HG02870 (cell line): ENCODE data around the gene OR56A1.

Experiments
- ATAC-seq: cut with Tn5 transposase; IDR thresholded peaks from one replicate; pipeline ENCODE4 v1.9.1; 2021; ENCODE audit warnings: mild to moderate bottlenecking, moderate library complexity; ENCODE audit not compliant: unreplicated experiment

Gene OR56A1

DNA sequence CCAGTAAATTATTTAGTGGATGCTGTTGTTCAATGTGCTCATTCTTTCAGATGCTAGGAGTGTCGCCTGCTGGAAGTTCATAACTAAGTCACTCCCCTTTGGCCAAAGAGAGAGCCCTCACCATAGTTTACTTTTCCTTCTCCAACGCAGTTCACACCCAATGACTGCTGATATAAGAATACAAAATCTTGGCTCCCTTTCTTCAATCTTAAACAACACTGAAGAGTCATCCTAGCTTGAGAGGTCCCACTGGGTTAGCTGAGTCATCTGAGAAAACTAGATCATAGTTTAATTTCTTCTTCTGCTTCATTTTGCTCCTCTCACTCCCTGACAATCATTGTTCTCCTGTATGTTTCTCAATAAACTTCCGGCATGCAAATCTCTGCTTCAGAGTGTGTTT is 38.4 kb downstream of the OR56A1 start:
- no peak for ATAC-seq

DNA sequence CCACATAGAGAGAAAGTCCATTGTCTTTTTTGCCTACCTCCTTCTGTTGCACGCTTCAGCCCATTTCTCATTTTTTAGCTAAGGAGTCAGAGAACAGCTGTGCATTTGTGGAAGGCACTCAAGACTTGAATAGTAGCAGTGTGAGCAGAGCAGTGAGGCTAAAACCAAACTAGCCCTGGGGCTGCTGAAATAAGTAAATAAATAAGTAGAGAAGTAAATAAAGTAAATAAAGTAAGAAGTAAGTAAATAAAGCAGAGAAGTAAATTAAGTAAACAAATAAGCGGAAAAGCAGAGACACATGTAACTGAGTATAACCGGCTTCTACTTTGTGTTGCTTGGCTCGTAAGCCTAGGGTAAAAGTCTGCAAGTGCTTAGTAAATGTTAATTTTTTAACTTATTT is 41.4 kb downstream of the OR56A1 start:
- ATAC-seq = no peak

DNA sequence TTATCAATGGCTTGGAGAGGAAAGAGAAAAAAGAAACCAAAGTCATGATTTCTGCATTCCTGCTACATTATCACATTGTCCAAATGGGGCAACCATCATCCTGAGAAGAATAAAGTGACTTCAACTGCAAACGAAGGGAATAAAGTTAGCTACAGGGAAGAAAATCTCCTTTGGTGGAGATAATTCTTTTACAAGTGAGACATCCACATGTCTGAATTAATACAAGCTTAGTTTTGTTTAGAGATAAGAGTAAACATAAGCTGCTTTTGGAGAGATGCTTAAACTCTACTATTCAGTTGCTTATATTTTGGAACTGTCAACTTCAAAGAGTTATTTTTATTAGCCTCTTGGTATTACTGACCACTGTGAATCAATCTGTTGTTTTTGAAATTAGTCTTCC is 43.7 kb downstream of the OR56A1 start, which contains the start of gene OR52L1:
Gene OR52L1, minus strand, starts transcription at position 101 of the 400 bp plus-strand sequence. Its CDS starts 55 bp downstream, at position 46.
- no peak for ATAC-seq

DNA sequence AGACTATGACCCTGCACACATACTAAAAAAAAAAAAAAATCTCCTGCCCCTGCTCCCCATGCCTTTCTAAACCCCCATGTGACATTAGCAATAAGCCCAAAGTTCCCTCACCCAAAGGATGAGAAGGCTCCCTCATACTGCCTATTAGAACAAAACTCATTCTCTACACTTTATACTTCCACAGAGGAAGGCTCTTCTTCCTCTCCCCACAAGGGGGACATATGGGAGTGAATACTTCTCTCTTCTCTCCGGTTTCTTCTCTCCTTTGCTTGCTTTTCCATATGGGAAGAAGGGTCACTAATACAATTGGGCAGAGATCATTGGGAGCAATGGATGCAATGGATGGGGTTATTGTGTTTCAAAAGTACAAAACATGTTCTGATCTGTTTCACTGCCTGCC is 47.1 kb downstream of the OR56A1 start:
- no peak for ATAC-seq

DNA sequence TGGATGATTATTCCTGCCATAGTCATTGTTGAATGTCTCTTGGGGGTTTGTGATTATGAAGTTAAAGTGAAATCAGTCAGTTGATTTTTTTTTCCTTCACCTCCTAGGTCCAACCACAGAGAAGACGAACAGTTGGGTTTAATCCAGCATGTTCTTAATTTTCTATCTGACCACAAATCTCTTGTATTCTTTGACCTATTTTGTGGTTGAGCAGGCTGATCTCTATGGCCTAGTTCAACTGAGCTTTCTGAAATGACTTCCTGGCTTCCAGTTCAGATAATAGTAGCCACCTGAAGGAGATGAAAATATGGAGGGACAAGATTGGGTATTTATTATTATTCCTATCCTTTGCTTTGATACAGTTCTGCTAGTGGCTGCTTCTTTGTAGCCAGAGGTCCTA is 57.0 kb downstream of the OR56A1 start:
- ATAC-seq = no peak
